ENCODE data around the gene PI3.

Gene PI3

DNA sequence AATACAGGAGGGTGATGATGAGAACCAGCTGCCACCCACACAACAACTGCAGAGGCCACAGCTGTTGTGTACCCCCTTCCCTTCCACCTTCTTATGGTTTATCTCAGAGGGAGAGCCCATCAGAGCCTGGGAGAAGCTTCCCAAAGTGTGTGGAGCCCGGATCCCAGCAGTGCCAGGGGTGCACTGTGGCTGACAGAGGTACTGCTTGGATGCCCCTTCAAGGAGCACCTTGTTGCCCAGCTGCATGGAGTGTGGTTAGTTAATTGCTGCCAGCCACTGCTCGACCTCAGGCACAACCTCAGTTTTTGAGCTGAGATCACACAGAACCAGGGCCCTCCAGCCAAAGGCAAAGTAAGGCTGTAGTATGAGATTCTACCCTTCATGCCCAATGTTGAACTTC lies 13.0 kb downstream of the PI3 start:
- DNase-seq (ENCODE audit: low read depth in 2 of 2): no peak

DNA sequence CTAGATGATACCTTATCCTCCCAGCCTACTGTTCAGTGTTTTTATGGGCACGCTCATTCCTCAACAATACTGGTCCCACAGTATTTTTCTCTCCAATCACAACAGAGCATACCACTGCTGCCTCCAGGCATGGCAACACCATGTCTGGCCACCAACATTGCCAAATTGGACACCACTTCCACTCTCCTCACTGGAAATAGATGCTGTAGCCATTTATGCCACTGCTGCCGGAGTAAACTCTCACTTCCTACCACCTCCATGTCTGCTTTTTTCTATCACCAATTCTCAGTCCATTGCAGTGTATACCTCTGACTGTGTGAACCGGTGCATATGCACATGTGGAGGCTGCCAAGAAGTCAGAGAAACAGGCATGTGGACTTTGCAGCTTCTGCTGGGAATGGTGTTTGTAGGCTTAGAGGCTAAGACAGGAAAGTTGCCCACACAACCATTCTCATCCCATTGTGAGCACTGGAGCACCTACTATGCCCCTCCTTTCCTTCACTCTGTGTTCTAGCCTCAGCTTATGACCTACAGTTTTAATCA lies 14.4 kb downstream of the PI3 start:
- DNase-seq (ENCODE audit: low read depth in 2 of 2): no peak

DNA sequence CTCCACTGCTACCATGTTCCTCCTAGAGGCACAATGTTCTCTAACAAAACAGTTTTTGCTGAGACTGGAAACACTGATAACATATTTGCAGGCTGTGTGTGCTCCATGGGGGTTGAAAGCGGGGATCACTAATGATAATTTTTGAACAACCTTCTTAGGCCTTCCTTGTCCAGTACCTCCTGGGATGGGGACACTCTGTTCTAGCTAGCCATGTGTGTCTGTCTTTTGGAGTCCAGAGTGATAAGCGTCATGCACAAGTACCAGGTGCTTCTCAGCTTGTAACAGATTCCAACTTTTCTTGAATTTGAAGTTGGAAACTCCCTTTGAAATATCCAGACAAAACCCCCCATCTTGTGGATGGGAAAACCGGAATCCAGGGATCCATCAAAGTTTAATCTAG lies 15.2 kb downstream of the PI3 start:
- no peak for DNase-seq (ENCODE audit: low read depth in 2 of 2)

DNA sequence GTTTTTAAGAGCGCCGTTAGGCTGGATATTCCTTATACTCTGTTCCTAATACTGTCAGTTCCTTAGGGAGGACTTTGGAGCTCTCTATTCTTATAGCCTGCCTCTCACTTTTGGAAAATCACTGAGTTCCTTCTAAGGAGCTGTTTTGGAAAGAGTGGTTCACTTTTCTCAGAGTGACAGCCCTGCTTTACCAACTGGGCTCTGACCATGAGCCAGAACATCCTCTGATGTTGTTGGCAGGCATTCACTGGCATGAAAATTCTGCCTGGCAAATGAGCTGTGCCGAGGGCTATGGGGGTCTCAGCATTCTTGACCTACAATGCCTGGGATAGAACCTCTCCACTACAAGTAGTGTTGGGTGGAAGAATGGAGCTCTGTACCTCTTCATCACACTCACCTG lies 17.2 kb downstream of the PI3 start:
- no peak for DNase-seq (ENCODE audit: low read depth in 2 of 2)

DNA sequence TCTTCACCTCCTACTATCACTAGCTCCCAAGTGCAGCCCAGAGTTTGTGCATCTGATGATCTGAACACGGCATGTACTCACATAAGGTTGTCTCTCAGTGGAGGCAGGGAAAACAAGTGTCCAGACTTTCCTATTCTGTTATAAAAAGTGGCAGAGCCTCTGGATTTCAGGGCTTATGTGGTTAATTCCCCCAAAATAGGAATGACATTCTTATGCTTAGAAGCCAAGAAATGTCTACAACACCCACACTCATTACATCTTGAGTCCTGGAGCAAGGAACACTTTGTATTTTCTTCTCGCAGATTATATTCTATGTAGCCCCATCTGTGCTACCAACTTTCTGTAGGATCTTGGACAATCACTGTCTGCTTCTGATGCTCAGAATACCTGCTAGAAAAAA lies 18.6 kb downstream of the PI3 start:
- DNase-seq (ENCODE audit: low read depth in 2 of 2): no peak

DNA sequence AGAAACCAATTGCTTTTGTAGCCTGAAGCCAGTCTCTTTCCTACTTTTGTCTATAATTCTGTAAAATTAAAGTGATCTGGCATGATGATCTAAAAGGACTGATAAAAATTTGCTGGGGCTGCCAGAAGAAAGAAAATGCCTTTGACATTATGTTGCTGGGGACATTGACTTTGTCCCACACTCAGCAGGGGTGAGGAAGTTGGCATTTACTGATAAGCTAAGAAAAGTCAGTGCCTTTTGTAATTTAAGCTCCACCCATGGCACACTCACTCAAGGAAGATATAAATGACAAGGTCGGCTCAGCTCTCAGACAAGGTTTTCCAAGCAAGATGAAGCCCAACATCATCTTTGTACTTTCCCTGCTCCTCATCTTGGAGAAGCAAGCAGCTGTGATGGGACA lies 32.0 kb downstream of the PI3 start, which contains the start of gene SEMG1:
Gene SEMG1, plus strand, starts transcription at position 309 of the 400 bp plus-strand sequence. Its CDS starts 21 bp downstream, at position 330.
- no peak for DNase-seq (ENCODE audit: low read depth in 2 of 2)

DNA sequence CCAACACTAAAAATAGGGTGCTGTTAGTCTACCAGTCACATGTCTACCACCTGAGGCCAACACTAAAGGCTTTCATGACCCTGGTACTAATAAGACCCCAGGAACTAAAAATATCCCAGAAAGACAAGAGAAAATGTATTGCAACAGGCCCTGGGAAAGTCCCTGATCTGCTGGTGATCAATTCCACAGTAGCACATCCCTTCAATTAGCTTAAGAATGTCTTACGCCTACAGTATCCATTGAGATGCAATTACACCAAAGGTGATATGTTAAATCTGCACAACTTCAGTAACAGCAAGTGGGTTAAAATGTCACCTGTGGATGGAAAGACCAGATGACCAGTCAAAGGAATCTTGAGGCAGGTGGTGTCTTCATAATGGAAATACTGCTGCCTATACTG lies 35.2 kb downstream of the PI3 start:
- no peak for DNase-seq (ENCODE audit: low read depth in 2 of 2)

DNA sequence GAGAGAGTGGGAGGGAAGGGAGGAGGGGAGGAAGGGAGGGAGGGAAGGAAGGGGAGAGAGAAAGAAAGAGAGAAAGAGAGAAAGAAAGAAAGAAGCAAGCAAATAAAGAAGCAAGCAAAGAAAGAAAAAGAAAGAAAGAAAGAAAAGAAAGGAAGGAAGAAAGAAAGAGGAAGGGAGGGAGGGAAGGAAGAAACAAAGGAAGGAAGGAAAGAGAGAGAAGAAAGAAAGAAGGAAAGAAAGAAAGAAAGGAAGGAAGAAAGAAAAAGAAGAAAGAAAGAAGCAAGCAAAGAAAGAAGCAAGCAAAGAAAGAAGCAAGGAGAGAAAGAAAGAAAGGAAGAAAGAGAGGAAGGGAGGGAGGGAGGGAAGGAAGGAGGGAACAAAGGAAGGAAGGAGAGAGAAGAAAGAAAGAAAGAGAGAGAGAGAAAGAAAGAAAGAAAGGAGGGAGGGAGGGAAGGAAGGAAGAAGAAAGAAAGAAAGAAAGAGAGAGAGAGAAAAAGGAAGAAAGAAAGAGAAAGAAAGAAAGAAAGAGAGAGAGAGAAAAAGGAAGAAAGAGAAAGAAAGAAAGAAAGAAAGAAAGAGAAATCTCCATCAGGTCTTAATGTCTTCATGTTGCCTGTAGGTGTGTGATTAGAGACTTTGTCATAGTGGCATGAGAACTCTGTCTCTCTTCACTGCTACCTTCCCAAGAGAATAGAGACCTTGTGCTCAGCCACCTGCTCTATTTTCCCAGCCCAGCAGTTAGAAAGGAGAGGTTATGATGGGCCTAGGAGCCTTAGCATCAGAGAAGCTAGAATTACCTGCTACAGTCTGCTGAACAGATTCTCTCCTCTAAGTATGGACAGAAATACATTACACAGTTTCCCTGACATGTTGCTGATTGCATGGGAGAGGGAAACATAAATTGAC lies 37.1 kb downstream of the PI3 start:
- DNase-seq (ENCODE audit: low read depth in 2 of 2): no peak

DNA sequence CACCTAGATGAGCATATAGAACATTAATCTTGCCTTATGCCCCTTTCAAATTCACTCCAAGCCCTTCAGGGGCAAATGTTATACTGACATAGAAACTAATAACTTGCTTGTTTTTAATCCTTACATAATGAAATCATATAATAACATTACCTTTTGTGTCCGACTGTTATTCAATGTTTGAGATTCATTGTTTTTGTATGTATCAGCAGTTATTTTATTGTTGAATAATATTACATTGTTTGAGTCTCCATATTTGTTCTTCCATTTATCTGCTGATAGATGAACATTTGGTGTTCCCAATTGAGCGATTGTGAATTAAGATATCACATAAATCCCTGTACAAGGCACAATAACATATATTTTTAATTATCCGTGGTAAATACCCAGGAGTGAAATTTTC lies 38.1 kb downstream of the PI3 start:
- no peak for DNase-seq (ENCODE audit: low read depth in 2 of 2)

DNA sequence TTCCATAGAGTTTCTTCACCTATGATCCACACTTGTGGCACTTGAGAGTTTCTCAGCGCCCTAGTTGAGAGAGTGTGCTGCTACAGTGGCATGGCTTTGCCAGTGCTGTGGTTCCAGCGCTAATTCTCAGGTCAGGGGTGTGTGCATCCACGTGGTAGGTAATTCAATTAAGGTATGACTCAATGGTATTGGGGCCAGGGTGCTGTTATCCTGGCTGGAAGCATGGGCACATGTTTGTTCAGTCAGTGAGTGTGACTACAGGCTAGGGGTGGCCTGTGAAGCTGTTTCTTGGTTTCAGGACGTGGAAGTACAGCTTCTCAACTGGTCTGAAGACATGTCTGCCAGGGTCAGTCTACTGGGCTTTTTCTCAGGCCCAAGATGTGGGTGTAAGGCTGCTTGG lies 43.4 kb downstream of the PI3 start:
- DNase-seq (ENCODE audit: low read depth in 2 of 2): no peak

DNA sequence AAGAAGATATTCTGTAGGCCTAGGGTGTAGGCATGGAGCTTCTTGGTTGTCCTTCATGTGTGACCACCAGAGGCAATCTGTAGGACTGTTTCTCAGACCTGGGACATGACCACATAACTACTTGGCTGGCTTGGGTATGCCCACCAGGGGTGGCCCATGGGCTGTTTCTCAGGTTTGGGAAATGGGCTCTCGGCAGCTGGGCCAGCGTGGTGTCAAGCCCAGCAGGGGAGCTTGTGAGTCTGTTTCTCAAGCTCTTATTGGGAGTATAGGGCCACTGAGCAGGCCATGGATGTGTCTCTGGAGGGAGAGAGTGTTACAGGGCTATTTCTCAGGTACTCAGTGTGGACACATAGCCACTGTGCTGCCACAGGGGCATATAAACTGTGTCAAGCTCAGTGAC lies 43.9 kb downstream of the PI3 start:
- DNase-seq (ENCODE audit: low read depth in 2 of 2): no peak

DNA sequence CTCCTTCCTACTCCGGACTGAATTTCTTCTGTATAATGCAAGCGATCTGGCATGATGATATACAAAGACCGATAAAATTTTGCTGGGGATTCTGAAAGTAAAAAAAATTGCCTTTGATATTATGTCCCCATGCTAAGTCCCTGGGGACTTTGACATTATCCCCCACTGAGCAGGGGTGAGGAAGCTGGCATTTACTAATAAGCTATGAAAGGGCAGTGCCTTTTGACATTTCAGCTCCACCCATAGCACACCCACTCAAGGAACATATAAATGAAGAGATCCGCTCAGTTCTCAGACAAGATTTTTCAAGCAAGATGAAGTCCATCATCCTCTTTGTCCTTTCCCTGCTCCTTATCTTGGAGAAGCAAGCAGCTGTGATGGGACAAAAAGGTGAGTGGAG lies 46.4 kb downstream of the PI3 start, which contains the start of gene SEMG2:
Gene SEMG2, plus strand, starts transcription at position 298 of the 400 bp plus-strand sequence. Its CDS starts 17 bp downstream, at position 315.
- DNase-seq (ENCODE audit: low read depth in 2 of 2): no peak

DNA sequence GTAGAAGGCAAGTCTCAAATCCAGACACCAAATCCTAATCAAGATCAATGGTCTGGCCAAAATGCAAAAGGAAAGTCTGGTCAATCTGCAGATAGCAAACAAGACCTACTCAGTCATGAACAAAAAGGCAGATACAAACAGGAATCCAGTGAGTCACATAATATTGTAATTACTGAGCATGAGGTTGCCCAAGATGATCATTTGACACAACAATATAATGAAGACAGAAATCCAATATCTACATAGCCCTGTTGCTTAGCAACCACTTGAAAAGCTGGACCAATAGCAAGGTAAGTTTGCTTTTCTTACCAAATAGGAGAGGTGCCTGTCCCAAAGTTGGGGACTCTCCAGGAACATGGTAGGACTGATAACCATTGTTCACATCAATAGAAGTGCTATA lies 48.4 kb downstream of the PI3 start:
- DNase-seq (ENCODE audit: low read depth in 2 of 2): no peak
